Heart right ventricle (tissue), 16 donors: ENCODE data around the gene ERCC1. TPM values are rescaled to one million over a fixed set of nuclear protein-coding genes. Genes with fewer than 3 reads are reported as not detected.
"Not testable (repeated sequence)": the region's sequence is repeated elsewhere in the genome, so short reads cannot be mapped to it uniquely, and the experiment has no call there.

Source experiments
- ATAC-seq, 8 donors: fragments of 200-7000 bp; cut with Tn5 transposase; one replicate each; pipeline ENCODE4 v1.9.1; 2020; ENCODE audit warnings: mild to moderate bottlenecking in 8 of 8, moderate library complexity in 8 of 8, moderate number of reproducible peaks in 1 of 8
- DNase-seq, 2 donors: peaks; one replicate each; pipeline ENCODE4 v3.0.0-alpha.2; 2020
- H3K27ac ChIP-seq, 10 donors: fragments of 200-600 bp; sonication (generic) in 2 of 10; one replicate each; pipeline versions ENCODE4 v1.5.0 to v1.8.0; 2020 to 2022; ENCODE audit warnings: mild to moderate bottlenecking in 3 of 10
- H3K27me3 ChIP-seq, 7 donors: fragments of 200-600 bp; one replicate each; pipeline ENCODE4 v1.8.0; 2021 to 2022; ENCODE audit warnings: mild to moderate bottlenecking in 2 of 7
- H3K36me3 ChIP-seq, 9 donors: fragments of 200-600 bp; sonication (generic) in 1 of 9; one replicate each; pipeline versions ENCODE4 v1.5.0 to v1.8.0; 2020 to 2022; ENCODE audit warnings: mild to moderate bottlenecking in 2 of 9
- H3K4me1 ChIP-seq, 9 donors: fragments of 200-600 bp; sonication (generic) in 1 of 9; one replicate each; pipeline versions ENCODE4 v1.5.0 to v1.8.0; 2020 to 2022; ENCODE audit warnings: mild to moderate bottlenecking in 4 of 9
- H3K4me3 ChIP-seq, 10 donors: fragments of 200-600 bp; sonication (generic) in 2 of 10; one replicate each; pipeline versions ENCODE4 v1.5.0 to v1.8.0; 2020 to 2022; ENCODE audit warnings: mild to moderate bottlenecking in 7 of 10, moderate library complexity in 2 of 10
- H3K9me3 ChIP-seq, 11 donors: fragments of 200-600 bp in 10 of 11; sonication (generic) in 2 of 11; one replicate each; pipeline versions ENCODE4 v1.5.0 to v1.8.0; 2013 to 2022; ENCODE audit warnings: mild to moderate bottlenecking in 2 of 11, control low read depth in 1 of 11, moderate library complexity in 1 of 11
- WGBS, 2 donors: extraction: QIAGEN DNeasy Blood & Tissue Kit; methylation state at CpG; one replicate each; pipeline ENCODE4 v1.1.7; 2013; ENCODE audit warnings: inconsistent platforms in 1 of 2; 5-methylcytosine and 5-hydroxymethylcytosine counted together
- intact Hi-C, 10 donors: fragments of 100-400 bp; cut with DNase I; formaldehyde crosslinking; loops; one replicate each; pipeline versions ENCODE4 v1.11.1 to v1.14.2; 2022
- polyA plus RNA-seq, 2 donors: library from polyadenylated mRNA; stranded (reverse); fragments of 200-250 nt; gene quantifications; one replicate each; pipeline ENCODE4 v1.2.3, GENCODE V29; 2013
- total RNA-seq, 10 donors: library from RNA; stranded (reverse); fragmentation: NEBNext Ultra II Directional in 3 of 10; extraction: Animal tissue kit (Norgen Biotek cat#: 25700) in 3 of 10; gene quantifications; one replicate each; pipeline versions ENCODE4 v1.2.1 to v1.2.4, GENCODE V29; 2021 to 2023
- TF ChIP-seq, protein P1 (sequence below), 9 donors: fragments of 200-600 bp; sonication (generic) in 2 of 9; IDR thresholded peaks; one replicate each; pipeline versions ENCODE4 v1.5.0 to v1.8.0; 2021 to 2022; ENCODE audit warnings: antibody characterized with exemption in 9 of 9, mild to moderate bottlenecking in 5 of 9, moderate library complexity in 1 of 9
- donor health status: Arrhythmogenic right ventricular cardiomyopathy.
- donor health status: ischemic (EF 13 %, LVEDD 7.1; RV severe dilation, severe dysfunction).
- donor health status: healthy with polysubstance abuse.
- donor health status: DM: no; HTN: yes; CAD: no.
- donor health status: DM: no; HTN: no; CAD: no.
- donor health status: ischemic (EF 25% LVEDD 6.9; RV normal size, moderate dysfunction).
- donor health status: ischemic (EF 25% LVEDD 5.7; RV mildly dilated, moderate dysfunction).
- donor health status: healthy.
- donor health status: DM: yes; HTN: yes; CAD: no.
- donor health status: Ischemic cardiomyopathy.
- donor health status: ischemic (EF 35%, LVEDD 5.7; RV mildly dilated, moderate dysfunction).
- donor health status: nonischemic (EF 11% LVEDD 7.7; RV severe dilation, severe dysfunction).
- donor health status: DM: yes; HTN: yes; CAD: no.
- donor health status: PGD.
- donor health status: ischemic (EF 29% LVEDD 5.4; RV normal size, mild dysfunction).
- donor health status: nonischemic (EF 23%, LVEDD 6.1; RV moderate dilation, normal function).

Gene ERCC1
- total and polyA plus RNA-seq, 12 donors = 113 to 194 (median 143) TPM

DNA sequence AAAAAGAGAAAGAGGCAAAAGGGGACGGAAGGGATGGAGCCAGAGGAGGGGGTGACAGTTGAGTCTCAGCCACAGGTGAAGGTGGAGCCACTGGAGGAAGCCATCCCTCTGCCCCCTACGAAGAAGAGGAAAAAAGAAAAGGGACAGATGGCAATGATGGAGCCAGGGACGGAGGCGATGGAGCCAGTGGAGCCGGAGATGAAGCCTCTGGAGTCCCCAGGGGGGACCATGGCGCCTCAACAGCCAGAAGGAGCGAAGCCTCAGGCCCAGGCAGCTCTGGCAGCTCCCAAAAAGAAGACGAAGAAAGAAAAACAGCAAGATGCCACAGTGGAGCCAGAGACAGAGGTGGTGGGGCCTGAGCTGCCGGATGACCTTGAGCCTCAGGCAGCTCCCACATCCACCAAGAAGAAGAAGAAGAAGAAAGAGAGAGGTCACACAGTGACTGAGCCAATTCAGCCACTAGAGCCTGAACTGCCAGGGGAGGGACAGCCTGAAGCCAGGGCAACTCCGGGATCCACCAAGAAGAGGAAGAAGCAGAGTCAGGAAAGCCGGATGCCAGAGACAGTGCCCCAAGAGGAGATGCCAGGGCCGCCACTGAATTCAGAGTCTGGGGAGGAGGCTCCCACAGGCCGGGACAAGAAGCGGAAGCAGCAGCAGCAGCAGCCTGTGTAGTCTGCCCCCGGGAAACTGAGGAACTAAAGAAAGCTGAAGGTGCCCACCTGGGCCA lies 14.7 kb downstream of the ERCC1 start:
- WGBS, 2 donors = 82 to 86% methylated on average over 15 of the region's 15 CpGs
- DNase-seq (no peak), ATAC-seq (no peak)
- Histone ChIP-seq H3K4me3 (no peak overlapping the region), H3K4me1 (peaks cover 2 to 34% (median 23%) of the 10 kb centered on the region in 9 donors), H3K27ac (peak overlapping the region in 2 of 10 donors; percentile 23 to 36), H3K36me3 (peaks cover 0 to 44% (median 11%) of the 10 kb centered on the region in 9 donors), H3K9me3 (no peaks in the 10 kb centered on the region), H3K27me3 (peaks cover 0 to 11% (median 0%) of the 10 kb centered on the region in 7 donors)
- intact Hi-C loops = no loop called here
- TF ChIP-seq, protein P1, sequence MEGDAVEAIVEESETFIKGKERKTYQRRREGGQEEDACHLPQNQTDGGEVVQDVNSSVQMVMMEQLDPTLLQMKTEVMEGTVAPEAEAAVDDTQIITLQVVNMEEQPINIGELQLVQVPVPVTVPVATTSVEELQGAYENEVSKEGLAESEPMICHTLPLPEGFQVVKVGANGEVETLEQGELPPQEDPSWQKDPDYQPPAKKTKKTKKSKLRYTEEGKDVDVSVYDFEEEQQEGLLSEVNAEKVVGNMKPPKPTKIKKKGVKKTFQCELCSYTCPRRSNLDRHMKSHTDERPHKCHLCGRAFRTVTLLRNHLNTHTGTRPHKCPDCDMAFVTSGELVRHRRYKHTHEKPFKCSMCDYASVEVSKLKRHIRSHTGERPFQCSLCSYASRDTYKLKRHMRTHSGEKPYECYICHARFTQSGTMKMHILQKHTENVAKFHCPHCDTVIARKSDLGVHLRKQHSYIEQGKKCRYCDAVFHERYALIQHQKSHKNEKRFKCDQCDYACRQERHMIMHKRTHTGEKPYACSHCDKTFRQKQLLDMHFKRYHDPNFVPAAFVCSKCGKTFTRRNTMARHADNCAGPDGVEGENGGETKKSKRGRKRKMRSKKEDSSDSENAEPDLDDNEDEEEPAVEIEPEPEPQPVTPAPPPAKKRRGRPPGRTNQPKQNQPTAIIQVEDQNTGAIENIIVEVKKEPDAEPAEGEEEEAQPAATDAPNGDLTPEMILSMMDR (IDR thresholded peaks at IDR 0.05) = no peak

DNA sequence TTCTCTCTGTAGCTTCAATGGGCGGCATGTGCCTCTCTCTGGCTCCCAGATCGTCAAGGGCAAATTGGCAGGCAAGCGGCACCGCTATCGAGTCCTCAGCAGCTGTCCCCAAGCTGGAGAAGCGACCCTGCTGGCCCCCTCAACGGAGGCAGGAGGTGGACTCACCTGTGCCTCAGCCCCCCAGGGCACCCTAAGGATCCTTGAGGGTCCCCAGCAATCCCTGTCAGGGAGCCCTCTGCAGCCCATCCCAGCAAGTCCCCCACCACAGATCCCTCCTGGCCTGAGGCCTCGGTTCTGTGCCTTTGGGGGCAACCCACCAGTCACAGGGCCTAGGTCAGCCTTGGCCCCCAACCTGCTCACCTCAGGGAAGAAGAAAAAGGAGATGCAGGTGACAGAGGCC lies 15.6 kb downstream of the ERCC1 start:
- intact Hi-C loops = no loop called here
- H3K27ac ChIP-seq = peak overlapping the region in 1 of 10 donors; percentile 36
- no peak for ATAC-seq
- H3K9me3 ChIP-seq = no peaks in the 10 kb centered on the region
- TF ChIP-seq, protein P1 (IDR thresholded peaks at IDR 0.05) = no peak
- peaks cover 0 to 20% (median 0%) of the 10 kb centered on the region in 7 donors for H3K27me3 ChIP-seq
- DNase-seq = no peak
- 85 to 91% methylated on average over 8 of the region's 8 CpGs for WGBS, 2 donors
- H3K4me3 ChIP-seq = no peak overlapping the region
- peaks cover 2 to 43% (median 32%) of the 10 kb centered on the region in 9 donors for H3K4me1 ChIP-seq
- H3K36me3 ChIP-seq = peaks cover 0 to 36% (median 3%) of the 10 kb centered on the region in 9 donors

DNA sequence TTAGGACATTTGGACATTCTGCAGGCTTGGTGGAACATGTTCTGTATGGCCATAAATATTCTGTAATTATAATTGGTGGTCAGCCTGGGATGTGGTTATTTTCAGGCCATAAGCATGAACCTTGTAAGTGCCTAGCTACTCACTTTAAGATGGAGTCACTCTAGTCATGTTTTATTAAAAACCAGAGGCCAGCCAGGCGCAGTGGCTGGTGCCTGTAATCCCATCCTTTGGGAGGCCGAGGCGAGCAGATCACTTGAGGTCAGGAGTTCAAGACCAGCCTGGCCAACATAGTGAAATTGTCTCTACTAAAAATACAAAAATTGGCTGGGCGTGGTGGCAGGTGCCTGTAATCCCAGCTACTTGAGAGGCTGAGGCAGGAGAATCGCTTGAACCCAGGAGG lies 16.1 kb downstream of the ERCC1 start:
- H3K9me3 ChIP-seq, ATAC-seq, DNase-seq, H3K27ac ChIP-seq: not testable (repeated sequence)
- Histone ChIP-seq H3K36me3 (peaks cover 0 to 30% (median 0%) of the 10 kb centered on the region in 9 donors), H3K4me1 (peaks cover 6 to 48% (median 36%) of the 10 kb centered on the region in 9 donors), H3K27me3 (peaks cover 0 to 25% (median 0%) of the 10 kb centered on the region in 7 donors), H3K4me3 (peak overlapping the region in 1 of 10 donors; percentile 99)
- intact Hi-C loops = loop anchor here in 1 of 10 donors (2.0 kb wide), 1 partner anchor 15 kb away; the partner anchor contains the start of gene ERCC1
- WGBS, 2 donors = 83 to 84% methylated on average over 5 of the region's 5 CpGs

DNA sequence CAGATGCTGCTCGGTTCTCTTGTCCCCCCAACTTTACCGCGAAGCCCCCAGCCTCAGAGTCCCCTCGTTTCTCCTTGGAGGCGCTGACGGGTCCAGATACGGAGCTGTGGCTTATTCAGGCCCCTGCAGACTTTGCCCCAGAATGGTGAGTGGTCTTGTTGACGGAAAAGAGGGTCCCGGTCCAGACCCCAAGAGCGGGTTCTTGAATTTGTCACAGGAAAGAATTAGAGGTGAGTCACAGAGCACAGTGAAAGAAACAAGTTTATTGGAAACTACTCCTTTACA lies 16.7 kb downstream of the ERCC1 start:
- Histone ChIP-seq H3K27me3 (peaks cover 0 to 31% (median 0%) of the 10 kb centered on the region in 7 donors), H3K4me3 (peak overlapping the region; percentile 55 to 99 (median 72)), H3K36me3 (peaks cover 0 to 25% (median 0%) of the 10 kb centered on the region in 9 donors), H3K4me1 (peaks cover 7 to 54% (median 40%) of the 10 kb centered on the region in 9 donors), H3K9me3 (no peaks in the 10 kb centered on the region), H3K27ac (peak overlapping the region in 4 of 10 donors; percentile 91 to 97 (median 95))
- intact Hi-C loops = loop anchor here in 1 of 10 donors (2.0 kb wide), 1 partner anchor 16 kb away; the partner anchor contains the start of gene ERCC1
- TF ChIP-seq, protein P1 (IDR thresholded peaks at IDR 0.05) = no peak
- ATAC-seq (no peak), DNase-seq (no peak)
- 1 to 3% methylated on average over 10 of the region's 10 CpGs for WGBS, 2 donors
